Body of pancreas (tissue), 4 donors: ENCODE results near the gene AKR1D1. TPM values are rescaled to one million over a fixed set of nuclear protein-coding genes. Genes with fewer than 3 reads are reported as not detected.

Experiments used
- ATAC-seq: fragments of 150-250 bp; one replicate; pipeline ENCODE4 v1.9.1; 2016
- DNase-seq, 4 donors: peaks; one replicate each; pipeline ENCODE4 v3.0.0-alpha.2; 2019
- H3K27ac ChIP-seq, 4 donors: fragments of 200-600 bp; sonication (generic); 1 replicate in 3 of 4; 2 replicates in 1 of 4; pipeline versions ENCODE4 v1.5.1 to v1.6.1; 2016 to 2019; ENCODE audit warnings: mild to moderate bottlenecking in 1 of 4, mixed read lengths in 1 of 4, moderate library complexity in 1 of 4
- H3K27me3 ChIP-seq, 2 donors: fragments of 200-600 bp; sonication (generic); one replicate each; pipeline ENCODE4 v1.6.0; 2016; ENCODE audit warnings: mild to moderate bottlenecking in 1 of 2
- H3K36me3 ChIP-seq, 2 donors: fragments of 200-600 bp; sonication (generic); replicated peaks in 1 of 2; 2 replicates each; pipeline ENCODE4 v1.5.1; 2016; ENCODE audit warnings: low read depth in 2 of 2; ENCODE audit not compliant: insufficient read depth in 1 of 2
- H3K4me1 ChIP-seq: fragments of 200-600 bp; sonication (generic); one replicate; pipeline ENCODE4 v1.6.0; 2016
- H3K4me3 ChIP-seq, 2 donors: fragments of 200-600 bp; sonication (generic); 1 replicate in 1 of 2; 2 replicates in 1 of 2; pipeline ENCODE4 v1.5.1; 2016 to 2019
- H3K9me3 ChIP-seq, 3 donors: fragments of 200-600 bp; sonication (generic); 1 replicate in 2 of 3; 2 replicates in 1 of 3; pipeline ENCODE4 v1.5.1; 2016
- POLR2A ChIP-seq, 3 donors: fragments of 450-650 bp; IDR thresholded peaks; one replicate each; pipeline ENCODE4 v1.6.1; 2016; ENCODE audit warnings: antibody characterized with exemption in 3 of 3, mild to moderate bottlenecking in 2 of 3
- WGBS, 2 donors: methylation state at CpG; one replicate each; pipeline ENCODE4 v1.1.5; 2017; 5-methylcytosine and 5-hydroxymethylcytosine counted together
- intact Hi-C: fragments of 100-400 bp; cut with DNase I; formaldehyde crosslinking; loops from one replicate; pipeline ENCODE4 v1.15.1; 2023
- total RNA-seq, 2 donors: library from RNA; depleted of rRNA; stranded (reverse); fragments of >200 nt; gene quantifications; one replicate each; pipeline ENCODE4 v1.1.0, GENCODE V29; 2016
- TF ChIP-seq, protein P1 (sequence below), 7 experiments: fragments of 450-650 bp in 4 of 7; fragments of 200-600 bp in 3 of 7; sonication (generic) in 3 of 7; IDR thresholded peaks; one replicate each; pipeline ENCODE4 v1.5.1; 2016 to 2019; ENCODE audit warnings: antibody characterized with exemption in 7 of 7

AKR1D1 gene, protein sequence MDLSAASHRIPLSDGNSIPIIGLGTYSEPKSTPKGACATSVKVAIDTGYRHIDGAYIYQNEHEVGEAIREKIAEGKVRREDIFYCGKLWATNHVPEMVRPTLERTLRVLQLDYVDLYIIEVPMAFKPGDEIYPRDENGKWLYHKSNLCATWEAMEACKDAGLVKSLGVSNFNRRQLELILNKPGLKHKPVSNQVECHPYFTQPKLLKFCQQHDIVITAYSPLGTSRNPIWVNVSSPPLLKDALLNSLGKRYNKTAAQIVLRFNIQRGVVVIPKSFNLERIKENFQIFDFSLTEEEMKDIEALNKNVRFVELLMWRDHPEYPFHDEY
- total RNA-seq = not detected

GRCh38 chr7:138076196-138076595, at the start of gene AKR1D1:
Gene AKR1D1, plus strand, starts transcription at chr7:138076459. Its CDS starts 60 bp downstream, at chr7:138076519.
- Histone ChIP-seq H3K9me3 (no peaks in the 10 kb centered on the region), H3K27ac (no peak within 1 kb of the TSS), H3K36me3 (no peaks in the 10 kb centered on the region), H3K27me3 (no peaks in the 10 kb centered on the region), H3K4me1 (no peaks in the 10 kb centered on the region), H3K4me3 (no peak within 1 kb of the TSS)
- DNase-seq (no peak), ATAC-seq (no peak)
- TF ChIP-seq, protein P1, sequence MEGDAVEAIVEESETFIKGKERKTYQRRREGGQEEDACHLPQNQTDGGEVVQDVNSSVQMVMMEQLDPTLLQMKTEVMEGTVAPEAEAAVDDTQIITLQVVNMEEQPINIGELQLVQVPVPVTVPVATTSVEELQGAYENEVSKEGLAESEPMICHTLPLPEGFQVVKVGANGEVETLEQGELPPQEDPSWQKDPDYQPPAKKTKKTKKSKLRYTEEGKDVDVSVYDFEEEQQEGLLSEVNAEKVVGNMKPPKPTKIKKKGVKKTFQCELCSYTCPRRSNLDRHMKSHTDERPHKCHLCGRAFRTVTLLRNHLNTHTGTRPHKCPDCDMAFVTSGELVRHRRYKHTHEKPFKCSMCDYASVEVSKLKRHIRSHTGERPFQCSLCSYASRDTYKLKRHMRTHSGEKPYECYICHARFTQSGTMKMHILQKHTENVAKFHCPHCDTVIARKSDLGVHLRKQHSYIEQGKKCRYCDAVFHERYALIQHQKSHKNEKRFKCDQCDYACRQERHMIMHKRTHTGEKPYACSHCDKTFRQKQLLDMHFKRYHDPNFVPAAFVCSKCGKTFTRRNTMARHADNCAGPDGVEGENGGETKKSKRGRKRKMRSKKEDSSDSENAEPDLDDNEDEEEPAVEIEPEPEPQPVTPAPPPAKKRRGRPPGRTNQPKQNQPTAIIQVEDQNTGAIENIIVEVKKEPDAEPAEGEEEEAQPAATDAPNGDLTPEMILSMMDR (IDR thresholded peaks at IDR 0.05) = no peak
- TF ChIP-seq POLR2A (IDR thresholded peaks at IDR 0.05) = no peak
- intact Hi-C loops = no loop called here
- 82 to 84% methylated on average over 3 of the region's 3 CpGs for WGBS, 2 donors

DNA sequence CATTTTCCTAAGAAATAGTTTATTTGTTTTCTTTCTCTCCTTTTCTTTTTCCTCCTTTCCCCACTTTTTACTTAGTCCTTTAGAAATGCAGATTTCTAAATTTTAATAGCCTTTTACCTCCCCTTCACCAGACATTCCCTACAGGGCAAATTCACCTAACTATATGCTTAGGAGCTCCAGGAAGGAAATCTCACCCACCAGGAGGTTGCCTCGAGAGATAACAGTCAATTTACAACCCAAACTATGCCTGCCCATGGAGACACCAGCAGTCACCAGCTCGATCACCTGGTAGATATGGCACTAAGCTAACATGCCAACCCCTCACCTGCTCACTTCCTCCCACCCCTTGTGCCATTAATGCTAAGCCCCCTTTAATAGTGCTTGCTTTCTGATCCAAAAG, 49.2 kb upstream of the AKR1D1 start:
- DNase-seq (no peak), ATAC-seq (no peak)
- Histone ChIP-seq H3K9me3 (no peaks in the 10 kb centered on the region), H3K27me3 (no peaks in the 10 kb centered on the region), H3K4me1 (no peaks in the 10 kb centered on the region), H3K36me3 (no peaks in the 10 kb centered on the region), H3K27ac (no peak overlapping the region), H3K4me3 (no peak overlapping the region)
- no peak for TF ChIP-seq POLR2A (IDR thresholded peaks at IDR 0.05)
- TF ChIP-seq, protein P1 (IDR thresholded peaks at IDR 0.05) = no peak
- intact Hi-C loops = no loop called here
- 39 to 43% methylated on average over 2 of the region's 2 CpGs for WGBS, 2 donors

DNA sequence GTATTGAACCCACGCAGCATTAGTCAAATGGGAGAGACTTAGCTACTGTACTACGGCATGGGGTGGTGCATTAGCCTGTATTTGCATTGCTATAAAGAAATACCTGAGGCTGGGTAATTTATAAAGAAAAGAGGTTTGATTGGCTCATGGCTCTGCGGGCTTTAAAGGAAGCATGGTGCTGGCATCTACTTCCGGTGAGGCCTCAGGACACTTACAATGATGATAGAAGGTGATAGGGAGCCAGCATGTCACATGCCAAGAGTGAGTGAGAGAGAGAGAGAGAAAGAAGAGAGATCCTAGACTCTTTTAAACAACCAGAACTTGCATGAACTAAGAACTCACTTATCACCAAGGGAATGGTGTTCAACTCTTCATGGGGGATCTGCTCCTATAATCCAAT, 47.1 kb upstream of the AKR1D1 start:
- TF ChIP-seq, protein P1 (IDR thresholded peaks at IDR 0.05) = no peak
- TF ChIP-seq POLR2A (IDR thresholded peaks at IDR 0.05) = no peak
- WGBS, 2 donors = 84% methylated on average over 4 of the region's 4 CpGs
- H3K27me3 ChIP-seq = no peaks in the 10 kb centered on the region
- intact Hi-C loops = no loop called here
- ATAC-seq (no peak), DNase-seq (no peak)
- H3K36me3 ChIP-seq = no peaks in the 10 kb centered on the region
- H3K27ac ChIP-seq = no peak overlapping the region
- H3K4me1 ChIP-seq = no peaks in the 10 kb centered on the region
- no peak overlapping the region for H3K4me3 ChIP-seq
- no peaks in the 10 kb centered on the region for H3K9me3 ChIP-seq

DNA sequence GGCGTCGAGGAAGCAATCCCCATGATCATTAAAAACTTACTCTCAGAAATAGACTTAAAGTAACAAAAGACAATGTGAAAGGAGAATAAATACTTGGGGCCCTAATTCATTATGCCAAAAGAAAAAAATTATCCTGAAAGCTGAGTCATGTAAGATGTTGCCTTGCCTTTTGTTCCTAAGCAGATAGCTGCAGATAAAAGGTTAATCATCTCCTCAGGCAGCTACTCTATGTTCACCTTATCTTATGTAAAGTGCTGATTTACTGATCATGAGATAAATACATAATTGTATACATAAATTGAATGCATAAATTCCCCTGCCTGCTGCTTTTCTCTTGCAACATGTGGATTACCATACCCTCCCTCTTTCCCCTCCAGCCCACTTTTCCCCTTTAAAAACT, 46.3 kb upstream of the AKR1D1 start:
- Histone ChIP-seq H3K4me3 (no peak overlapping the region), H3K27me3 (no peaks in the 10 kb centered on the region), H3K9me3 (no peaks in the 10 kb centered on the region), H3K27ac (no peak overlapping the region), H3K4me1 (no peaks in the 10 kb centered on the region), H3K36me3 (no peaks in the 10 kb centered on the region)
- intact Hi-C loops = no loop called here
- 70 to 76% methylated on average over 2 of the region's 2 CpGs for WGBS, 2 donors
- no peak for DNase-seq
- no peak for TF ChIP-seq POLR2A (IDR thresholded peaks at IDR 0.05)
- TF ChIP-seq, protein P1 (IDR thresholded peaks at IDR 0.05) = no peak
- ATAC-seq = no peak
